GM23338 (cell line): ENCODE measurements around the gene HOXD9.
A peak's percentile ranks its signal among the peaks of the same experiment; 100 is the strongest.

Source experiments
- CREB1 ChIP-seq: fragments of 250-450 bp; sonication (Bioruptor Pico); IDR thresholded peaks from 2 replicates; pipeline ENCODE4 v1.5.0; 2020; ENCODE audit warnings: low read depth, mild to moderate bottlenecking, moderate library complexity
- CTCF ChIP-seq, 2 experiments: fragments of 200-600 bp in 1 of 2; sonication (generic) in 1 of 2; conservative IDR thresholded peaks; 2 replicates each; pipeline versions ENCODE4 v1.5.1 to v1.6.1; 2016 to 2017; ENCODE audit warnings: antibody characterized with exemption in 2 of 2, low read depth in 2 of 2, mild to moderate bottlenecking in 2 of 2, moderate library complexity in 1 of 2
- ETS1 ChIP-seq: IDR thresholded peaks from 2 replicates; pipeline ENCODE4 v1.6.1; 2016; ENCODE audit warnings: antibody characterized with exemption
- EZH2 ChIP-seq: fragments of 200-600 bp; sonication (generic); IDR thresholded peaks from one replicate; pipeline ENCODE4 v1.8.0; 2017; ENCODE audit warnings: antibody characterized with exemption, mild to moderate bottlenecking, low read depth; ENCODE audit not compliant: unreplicated experiment
- EZH2phosphoT487 ChIP-seq: fragments of 200-600 bp; sonication (generic); IDR thresholded peaks from one replicate; pipeline ENCODE4 v1.8.1; 2018; ENCODE audit warnings: antibody characterized with exemption; ENCODE audit not compliant: unreplicated experiment
- JUNB ChIP-seq: IDR thresholded peaks from one replicate; pipeline ENCODE4 v1.6.1; 2016; ENCODE audit warnings: antibody characterized with exemption; ENCODE audit not compliant: unreplicated experiment
- NANOG ChIP-seq: IDR thresholded peaks from 2 replicates; pipeline ENCODE4 v1.6.1; 2016; ENCODE audit warnings: antibody characterized with exemption, borderline replicate concordance
- POLR2AphosphoS5 ChIP-seq: IDR thresholded peaks from 2 replicates; pipeline ENCODE4 v1.6.1; 2016; ENCODE audit warnings: antibody characterized with exemption, low read depth
- STAT1 ChIP-seq: IDR thresholded peaks from one replicate; pipeline ENCODE4 v1.6.1; 2016; ENCODE audit warnings: antibody characterized with exemption; ENCODE audit not compliant: unreplicated experiment
- ZNF114 ChIP-seq: fragments of 250-450 bp; sonication (Bioruptor Pico); IDR thresholded peaks from 2 replicates; pipeline ENCODE4 v1.5.0; 2020; ENCODE audit warnings: mild to moderate bottlenecking, moderate library complexity
- ZNF331 ChIP-seq: fragments of 250-450 bp; sonication (Bioruptor Pico); IDR thresholded peaks from 2 replicates; pipeline ENCODE4 v1.5.0; 2020; ENCODE audit warnings: low read depth, mild to moderate bottlenecking, moderate library complexity
- TF ChIP-seq, protein P1 (sequence below): IDR thresholded peaks from one replicate; pipeline ENCODE4 v1.6.1; 2018; ENCODE audit warnings: antibody characterized with exemption; ENCODE audit not compliant: unreplicated experiment

GRCh38 chr2:176103194-176103593 lies 19.3 kb upstream of the HOXD9 start:
- TF ChIP-seq CREB1 (CRISPR knock-in tag), result no peak
- no peak for TF ChIP-seq CTCF (conservative IDR thresholded peaks at IDR 0.05; ENCODE audit: low read depth in 2 of 2)
- no peak for TF ChIP-seq POLR2AphosphoS5
- TF ChIP-seq, protein P1, sequence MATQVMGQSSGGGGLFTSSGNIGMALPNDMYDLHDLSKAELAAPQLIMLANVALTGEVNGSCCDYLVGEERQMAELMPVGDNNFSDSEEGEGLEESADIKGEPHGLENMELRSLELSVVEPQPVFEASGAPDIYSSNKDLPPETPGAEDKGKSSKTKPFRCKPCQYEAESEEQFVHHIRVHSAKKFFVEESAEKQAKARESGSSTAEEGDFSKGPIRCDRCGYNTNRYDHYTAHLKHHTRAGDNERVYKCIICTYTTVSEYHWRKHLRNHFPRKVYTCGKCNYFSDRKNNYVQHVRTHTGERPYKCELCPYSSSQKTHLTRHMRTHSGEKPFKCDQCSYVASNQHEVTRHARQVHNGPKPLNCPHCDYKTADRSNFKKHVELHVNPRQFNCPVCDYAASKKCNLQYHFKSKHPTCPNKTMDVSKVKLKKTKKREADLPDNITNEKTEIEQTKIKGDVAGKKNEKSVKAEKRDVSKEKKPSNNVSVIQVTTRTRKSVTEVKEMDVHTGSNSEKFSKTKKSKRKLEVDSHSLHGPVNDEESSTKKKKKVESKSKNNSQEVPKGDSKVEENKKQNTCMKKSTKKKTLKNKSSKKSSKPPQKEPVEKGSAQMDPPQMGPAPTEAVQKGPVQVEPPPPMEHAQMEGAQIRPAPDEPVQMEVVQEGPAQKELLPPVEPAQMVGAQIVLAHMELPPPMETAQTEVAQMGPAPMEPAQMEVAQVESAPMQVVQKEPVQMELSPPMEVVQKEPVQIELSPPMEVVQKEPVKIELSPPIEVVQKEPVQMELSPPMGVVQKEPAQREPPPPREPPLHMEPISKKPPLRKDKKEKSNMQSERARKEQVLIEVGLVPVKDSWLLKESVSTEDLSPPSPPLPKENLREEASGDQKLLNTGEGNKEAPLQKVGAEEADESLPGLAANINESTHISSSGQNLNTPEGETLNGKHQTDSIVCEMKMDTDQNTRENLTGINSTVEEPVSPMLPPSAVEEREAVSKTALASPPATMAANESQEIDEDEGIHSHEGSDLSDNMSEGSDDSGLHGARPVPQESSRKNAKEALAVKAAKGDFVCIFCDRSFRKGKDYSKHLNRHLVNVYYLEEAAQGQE, result no peak
- peak; percentile 15 for TF ChIP-seq EZH2
- no peak for TF ChIP-seq ETS1
- TF ChIP-seq EZH2phosphoT487, result no peak
- no peak for TF ChIP-seq ZNF331 (CRISPR knock-in tag)
- no peak for TF ChIP-seq STAT1
- TF ChIP-seq NANOG, result no peak
- TF ChIP-seq JUNB, result no peak
- TF ChIP-seq ZNF114 (CRISPR knock-in tag), result no peak
